H9 (cell line): ENCODE measurements around the gene TMPRSS3. TPM values are rescaled to one million over a fixed set of nuclear protein-coding genes. Genes with fewer than 3 reads are reported as not detected.

Experiments
- DNase-seq: peaks from one replicate; pipeline ENCODE4 v3.0.0-alpha.2; 2017
- H2AFZ ChIP-seq: one replicate; pipeline ENCODE4 v1.6.1; 2013; ENCODE audit warnings: mild to moderate bottlenecking, low read length, control low read depth, moderate library complexity
- H2AK5ac ChIP-seq: 2 replicates; pipeline ENCODE4 v1.6.1; 2013; ENCODE audit warnings: low read length, control low read depth, mixed read lengths; ENCODE audit not compliant: insufficient read length
- H2BK120ac ChIP-seq: one replicate; pipeline ENCODE4 v1.6.1; 2013; ENCODE audit warnings: low read depth, mild to moderate bottlenecking, low read length, control low read depth, inconsistent platforms; ENCODE audit not compliant: poor library complexity, severe bottlenecking
- H2BK12ac ChIP-seq: 2 replicates; pipeline ENCODE4 v1.6.1; 2013; ENCODE audit warnings: low read length, control low read depth, mixed read lengths, low read depth; ENCODE audit not compliant: insufficient read length
- H2BK15ac ChIP-seq: 2 replicates; pipeline ENCODE4 v1.6.1; 2013; ENCODE audit warnings: low read depth, low read length, control low read depth
- H2BK20ac ChIP-seq: one replicate; pipeline ENCODE4 v1.6.1; 2013; ENCODE audit warnings: low read depth, mild to moderate bottlenecking, low read length, control low read depth, inconsistent platforms; ENCODE audit not compliant: poor library complexity, severe bottlenecking
- H2BK5ac ChIP-seq: 2 replicates; pipeline ENCODE4 v1.6.1; 2013; ENCODE audit warnings: low read length, control low read depth, mixed read lengths; ENCODE audit not compliant: insufficient read length
- H3K14ac ChIP-seq: 2 replicates; pipeline ENCODE4 v1.6.1; 2013; ENCODE audit warnings: low read length, control low read depth; ENCODE audit not compliant: insufficient read depth
- H3K18ac ChIP-seq: 2 replicates; pipeline ENCODE4 v1.6.1; 2013; ENCODE audit warnings: low read depth, mild to moderate bottlenecking, mixed read lengths, low read length, control low read depth; ENCODE audit not compliant: insufficient read length
- H3K23ac ChIP-seq: 2 replicates; pipeline ENCODE4 v1.6.1; 2013; ENCODE audit warnings: low read length, control low read depth, mixed read lengths, low read depth; ENCODE audit not compliant: insufficient read length
- H3K23me2 ChIP-seq: 2 replicates; pipeline ENCODE4 v1.6.1; 2013; ENCODE audit warnings: low read depth, mild to moderate bottlenecking, mixed read lengths, low read length, control low read depth; ENCODE audit not compliant: insufficient read length, poor library complexity, severe bottlenecking
- H3K27ac ChIP-seq: 2 replicates; pipeline ENCODE4 v1.5.1; 2013; ENCODE audit warnings: low read length, control low read depth, mixed read lengths, low read depth; ENCODE audit not compliant: insufficient read length
- H3K27me3 ChIP-seq: 2 replicates; pipeline ENCODE4 v1.6.1; 2013; ENCODE audit warnings: low read length, control low read depth, inconsistent platforms; ENCODE audit not compliant: insufficient read depth
- H3K4ac ChIP-seq: 2 replicates; pipeline ENCODE4 v1.6.1; 2013; ENCODE audit warnings: low read depth, mild to moderate bottlenecking, control low read depth, inconsistent platforms, low read length, moderate library complexity
- H3K4me1 ChIP-seq: 2 replicates; pipeline ENCODE4 v1.6.1; 2013; ENCODE audit warnings: low read length, control low read depth, inconsistent platforms; ENCODE audit not compliant: insufficient read depth
- H3K4me2 ChIP-seq: 2 replicates; pipeline ENCODE4 v1.6.1; 2013; ENCODE audit warnings: low read length, control low read depth, mixed read lengths; ENCODE audit not compliant: insufficient read length, insufficient read depth
- H3K56ac ChIP-seq: 2 replicates; pipeline ENCODE4 v1.6.1; 2013; ENCODE audit warnings: low read depth, mild to moderate bottlenecking, mixed read lengths, low read length, control low read depth; ENCODE audit not compliant: insufficient read length
- H3K79me1 ChIP-seq: 2 replicates; pipeline ENCODE4 v1.6.1; 2013; ENCODE audit warnings: low read depth, mild to moderate bottlenecking, moderate library complexity, low read length, control low read depth, inconsistent platforms; ENCODE audit not compliant: insufficient read depth, poor library complexity, severe bottlenecking
- H3K79me2 ChIP-seq: 2 replicates; pipeline ENCODE4 v1.6.1; 2013; ENCODE audit warnings: low read length, control low read depth, inconsistent platforms; ENCODE audit not compliant: insufficient read depth
- H3K9ac ChIP-seq: 2 replicates; pipeline ENCODE4 v1.6.1; 2013; ENCODE audit warnings: low read length, control low read depth, mixed read lengths; ENCODE audit not compliant: insufficient read length; ENCODE audit errors: extremely low read depth
- H3K9me3 ChIP-seq: one replicate; pipeline ENCODE4 v1.6.1; 2013; ENCODE audit warnings: low read depth, low read length, inconsistent platforms; ENCODE audit not compliant: control insufficient read depth
- H3T11ph ChIP-seq: one replicate; pipeline ENCODE4 v1.6.1; 2013; ENCODE audit warnings: mild to moderate bottlenecking, low read length, control low read depth, inconsistent platforms
- H4K20me1 ChIP-seq: one replicate; pipeline ENCODE4 v1.6.1; 2013; ENCODE audit not compliant: control insufficient read depth, insufficient read length, insufficient read depth
- H4K5ac ChIP-seq: 2 replicates; pipeline ENCODE4 v1.6.1; 2013; ENCODE audit warnings: low read depth, mild to moderate bottlenecking, mixed read lengths, low read length, control low read depth; ENCODE audit not compliant: insufficient read length
- H4K8ac ChIP-seq: replicated peaks from 2 replicates; pipeline ENCODE4 v1.6.1; 2013; ENCODE audit warnings: low read length, control low read depth, mixed read lengths, low read depth; ENCODE audit not compliant: insufficient read length
- H4K91ac ChIP-seq: 2 replicates; pipeline ENCODE4 v1.6.1; 2013; ENCODE audit warnings: low read depth, mild to moderate bottlenecking, moderate library complexity, mixed read lengths, low read length, control low read depth; ENCODE audit not compliant: insufficient read length
- H3K27ac Mint-ChIP-seq, 3 experiments: 2 replicates in 2 of 3; 3 replicates in 1 of 3; pipeline ENCODE4 v1.8.0; 2020 to 2021; ENCODE audit warnings: mixed read lengths in 3 of 3, mild to moderate bottlenecking in 1 of 3, moderate library complexity in 1 of 3
- H3K27me3 Mint-ChIP-seq: 2 replicates; pipeline ENCODE4 v1.8.0; 2021; ENCODE audit warnings: low read depth, mild to moderate bottlenecking, moderate library complexity, mixed read lengths
- H3K36me3 Mint-ChIP-seq, 3 experiments: 2 replicates in 2 of 3; 3 replicates in 1 of 3; pipeline ENCODE4 v1.8.0; 2020 to 2021; ENCODE audit warnings: low read depth in 3 of 3, mixed read lengths in 3 of 3; ENCODE audit not compliant: insufficient read depth in 1 of 3
- H3K4me1 Mint-ChIP-seq, 2 experiments: 2 replicates each; pipeline ENCODE4 v1.8.0; 2020; ENCODE audit warnings: mixed read lengths in 2 of 2
- H3K4me3 Mint-ChIP-seq, 2 experiments: 2 replicates in 1 of 2; 3 replicates in 1 of 2; pipeline ENCODE4 v1.8.0; 2020 to 2021; ENCODE audit warnings: mild to moderate bottlenecking in 2 of 2, mixed read lengths in 2 of 2, moderate library complexity in 1 of 2
- H3K9me3 Mint-ChIP-seq, 2 experiments: 2 replicates in 1 of 2; 3 replicates in 1 of 2; pipeline ENCODE4 v1.8.0; 2020; ENCODE audit warnings: mild to moderate bottlenecking in 2 of 2, mixed read lengths in 2 of 2, moderate library complexity in 1 of 2
- WGBS: extraction: QIAGEN DNeasy Blood & Tissue Kit; methylation state at CpG from one replicate; pipeline ENCODE4 v1.1.7; 2013; ENCODE audit warnings: missing lambda C conversion rate, low lambda C conversion rate, mixed read lengths; ENCODE audit not compliant: insufficient read length; ENCODE audit errors: extremely low coverage; 5-methylcytosine and 5-hydroxymethylcytosine counted together
- total RNA-seq: library from RNA; stranded (reverse); gene quantifications from 2 replicates; pipeline ENCODE4 v1.2.1, GENCODE V29; 2021
- TF ChIP-seq, protein P1 (sequence below): fragments of 200-600 bp; sonication (generic); conservative IDR thresholded peaks from 3 replicates; pipeline ENCODE4 v1.8.0; 2021; ENCODE audit warnings: antibody characterized with exemption, mild to moderate bottlenecking

Gene TMPRSS3
- total RNA-seq, 1 experiment from 2014 or later = 0.31 TPM

DNA sequence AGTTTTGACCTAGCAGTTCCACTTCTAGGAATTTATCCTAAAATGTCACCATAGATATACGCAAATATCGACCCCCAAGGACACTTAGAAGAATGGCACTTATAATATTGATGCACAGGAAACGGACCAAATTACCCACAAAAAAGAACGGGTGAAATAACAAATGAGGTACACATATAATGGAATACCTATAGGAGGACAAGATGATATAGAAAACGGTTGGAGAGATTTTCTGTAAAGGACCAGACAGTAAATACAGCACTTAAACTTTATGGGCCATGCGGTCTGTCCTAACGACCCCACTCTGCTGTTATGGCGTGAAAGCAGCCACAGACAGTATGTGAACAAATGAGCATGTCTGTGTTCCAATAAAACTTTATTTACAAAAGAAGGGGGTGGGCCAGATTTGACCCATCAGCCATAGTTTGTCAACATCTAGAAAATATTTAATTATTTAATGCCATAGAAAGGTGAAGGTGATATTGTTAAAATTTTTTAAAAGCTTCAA, 2.4 kb downstream of the TMPRSS3 start:
- Histone ChIP-seq H3K27me3 (no peaks in the 10 kb centered on the region), H2BK15ac (no peak overlapping the region), H3K4me2 (no peak overlapping the region), H2BK20ac (no peak overlapping the region), H4K20me1 (no peaks in the 10 kb centered on the region), H3K4me1 (peaks cover 6% of the 10 kb centered on the region; the same call in 1 of the 2 replicates), H2AFZ (no peak overlapping the region), H3K9me3 (no peaks in the 10 kb centered on the region), H3K14ac (no peak overlapping the region), H3K27ac (no peak overlapping the region), H2BK5ac (no peak overlapping the region), H3K23me2 (no peaks in the 10 kb centered on the region), H2BK12ac (no peak overlapping the region), H3T11ph (no peak overlapping the region), H3K79me1 (no peaks in the 10 kb centered on the region), H3K56ac (no peak overlapping the region), H3K23ac (no peak overlapping the region), H4K8ac (no peak overlapping the region), H3K4ac (no peak overlapping the region), H3K18ac (no peak overlapping the region), H2AK5ac (no peak overlapping the region), H4K91ac (no peak overlapping the region), H2BK120ac (no peak overlapping the region), H3K79me2 (no peaks in the 10 kb centered on the region), H3K9ac (no peak overlapping the region), H4K5ac (no peak overlapping the region)
- Mint-ChIP-seq H3K9me3 (peaks cover 0 to 5% of the 10 kb centered on the region in 2 experiments; a peak in 1 of 5 replicates), H3K4me3 (no peak overlapping the region), H3K27ac (no peak overlapping the region), H3K36me3 (no peaks in the 10 kb centered on the region), H3K4me1 (peaks cover 31 to 34% of the 10 kb centered on the region in 2 experiments), H3K27me3 (peaks cover 19% of the 10 kb centered on the region)
- DNase-seq = no peak
- TF ChIP-seq, protein P1, sequence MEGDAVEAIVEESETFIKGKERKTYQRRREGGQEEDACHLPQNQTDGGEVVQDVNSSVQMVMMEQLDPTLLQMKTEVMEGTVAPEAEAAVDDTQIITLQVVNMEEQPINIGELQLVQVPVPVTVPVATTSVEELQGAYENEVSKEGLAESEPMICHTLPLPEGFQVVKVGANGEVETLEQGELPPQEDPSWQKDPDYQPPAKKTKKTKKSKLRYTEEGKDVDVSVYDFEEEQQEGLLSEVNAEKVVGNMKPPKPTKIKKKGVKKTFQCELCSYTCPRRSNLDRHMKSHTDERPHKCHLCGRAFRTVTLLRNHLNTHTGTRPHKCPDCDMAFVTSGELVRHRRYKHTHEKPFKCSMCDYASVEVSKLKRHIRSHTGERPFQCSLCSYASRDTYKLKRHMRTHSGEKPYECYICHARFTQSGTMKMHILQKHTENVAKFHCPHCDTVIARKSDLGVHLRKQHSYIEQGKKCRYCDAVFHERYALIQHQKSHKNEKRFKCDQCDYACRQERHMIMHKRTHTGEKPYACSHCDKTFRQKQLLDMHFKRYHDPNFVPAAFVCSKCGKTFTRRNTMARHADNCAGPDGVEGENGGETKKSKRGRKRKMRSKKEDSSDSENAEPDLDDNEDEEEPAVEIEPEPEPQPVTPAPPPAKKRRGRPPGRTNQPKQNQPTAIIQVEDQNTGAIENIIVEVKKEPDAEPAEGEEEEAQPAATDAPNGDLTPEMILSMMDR = no peak
- WGBS = no CpG with 5 or more reads among the region's 8 CpGs
